WI38 (cell line): ENCODE measurements around the gene SMIM35.

ENCODE experiments used
- H3K4me3 ChIP-seq: 2 replicates; pipeline ENCODE4 v1.5.1; 2011; ENCODE audit warnings: low read depth, mild to moderate bottlenecking, control low read depth, low read length
- CTCF ChIP-seq: IDR thresholded peaks from 2 replicates; pipeline ENCODE4 v1.5.1; 2012; ENCODE audit warnings: low read depth, mild to moderate bottlenecking, control low read depth, low read length

Gene SMIM35

GRCh38 chr11:118086913-118087768 lies at the start of gene SMIM35:
Gene SMIM35 (minus strand): TSS chr11:118086963. CDS start chr11:118086757, 206 bp downstream.
- no peak for TF ChIP-seq CTCF
- no peak within 1 kb of the TSS for H3K4me3 ChIP-seq

- TF ChIP-seq CTCF: no peak
- H3K4me3 ChIP-seq: no peak overlapping the region
Measured at GRCh38 chr11:118136341-118136740, 49.6 kb upstream of the SMIM35 start.

GRCh38 chr11:118135796-118136165 lies 49.0 kb upstream of the SMIM35 start:
- no peak for TF ChIP-seq CTCF

GRCh38 chr11:118135051-118135795 lies 48.5 kb upstream of the SMIM35 start:
- H3K4me3 ChIP-seq: no peak overlapping the region
- no peak for TF ChIP-seq CTCF

More at GRCh38 chr11:118135796-118136165, 49.0 kb upstream of the SMIM35 start:
- no peak overlapping the region for H3K4me3 ChIP-seq

GRCh38 chr11:118133816-118134215 lies 47.1 kb upstream of the SMIM35 start:
- TF ChIP-seq CTCF: no peak
- H3K4me3 ChIP-seq: no peak overlapping the region

GRCh38 chr11:118132385-118133151 lies 45.8 kb upstream of the SMIM35 start:
- TF ChIP-seq CTCF: no peak
- H3K4me3 ChIP-seq: no peak overlapping the region
